Measurements from ENCODE around the gene CD300C.

The CD300C gene

GRCh38 chr17:74549343-74549742 lies 3.4 kb upstream of the CD300C start:
- DNase-seq, result no peak
- H3K36me3 ChIP-seq (ENCODE audit: control insufficient read depth in 4 of 4, insufficient read depth in 4 of 4, low read length in 3 of 4), result no peaks in the 10 kb centered on the region
- H3K4me1 ChIP-seq (ENCODE audit: control extremely low read depth in 1 of 4, control insufficient read depth in 4 of 4, insufficient read depth in 4 of 4, low read length in 3 of 4), result peaks cover 0 to 47% (median 24%) of the 10 kb centered on the region in 4 experiments
- POLR2A ChIA-PET, result no interaction called here
- no peaks in the 10 kb centered on the region for H3K27me3 ChIP-seq (replicated peaks in 2 of 5; ENCODE audit: control insufficient read depth in 4 of 5, insufficient read depth in 5 of 5, low read length in 4 of 5)
- H3K9me3 ChIP-seq (ENCODE audit: control extremely low read depth in 1 of 5, control insufficient read depth in 4 of 5, insufficient read depth in 2 of 5, low read depth in 1 of 5, low read length in 4 of 5), result no peaks in the 10 kb centered on the region
- 99% methylated on average over 7 of the region's 7 CpGs for WGBS (ENCODE audit: insufficient coverage)
- CTCF ChIA-PET, result interaction anchor here (1.7 kb wide), 1 partner anchor 54 kb away, joined by 3 read pairs; no protein-coding TSS in a partner anchor
- H3K4me3 ChIP-seq (ENCODE audit: control insufficient read depth in 1 of 7, extremely low read depth in 1 of 7, insufficient read depth in 4 of 7, low read depth in 2 of 7, low read length in 6 of 7), result no peak overlapping the region
- no peak overlapping the region for H3K27ac ChIP-seq (ENCODE audit: insufficient read depth in 1 of 2, low read depth in 1 of 2, low read length in 2 of 2, poor library complexity in 1 of 2, severe bottlenecking in 2 of 2)

GRCh38 chr17:74547736-74548135 lies 1.8 kb upstream of the CD300C start:
- POLR2A ChIA-PET, result no interaction called here
- peak in 2 of 3 donors; percentile 53 to 64 for DNase-seq
- Histone ChIP-seq H3K27me3 (replicated peaks in 2 of 5; ENCODE audit: control insufficient read depth in 4 of 5, insufficient read depth in 5 of 5, low read length in 4 of 5) (no peaks in the 10 kb centered on the region), H3K27ac (ENCODE audit: insufficient read depth in 1 of 2, low read depth in 1 of 2, low read length in 2 of 2, poor library complexity in 1 of 2, severe bottlenecking in 2 of 2) (no peak overlapping the region), H3K4me1 (ENCODE audit: control extremely low read depth in 1 of 4, control insufficient read depth in 4 of 4, insufficient read depth in 4 of 4, low read length in 3 of 4) (peaks cover 0 to 49% (median 25%) of the 10 kb centered on the region in 4 experiments), H3K9me3 (ENCODE audit: control extremely low read depth in 1 of 5, control insufficient read depth in 4 of 5, insufficient read depth in 2 of 5, low read depth in 1 of 5, low read length in 4 of 5) (no peaks in the 10 kb centered on the region), H3K4me3 (ENCODE audit: control insufficient read depth in 1 of 7, extremely low read depth in 1 of 7, insufficient read depth in 4 of 7, low read depth in 2 of 7, low read length in 6 of 7) (no peak overlapping the region), H3K36me3 (ENCODE audit: control insufficient read depth in 4 of 4, insufficient read depth in 4 of 4, low read length in 3 of 4) (no peaks in the 10 kb centered on the region)
- CTCF ChIA-PET, result no interaction called here
- WGBS (ENCODE audit: insufficient coverage), result 88% methylated on average over 2 of the region's 3 CpGs

DNA sequence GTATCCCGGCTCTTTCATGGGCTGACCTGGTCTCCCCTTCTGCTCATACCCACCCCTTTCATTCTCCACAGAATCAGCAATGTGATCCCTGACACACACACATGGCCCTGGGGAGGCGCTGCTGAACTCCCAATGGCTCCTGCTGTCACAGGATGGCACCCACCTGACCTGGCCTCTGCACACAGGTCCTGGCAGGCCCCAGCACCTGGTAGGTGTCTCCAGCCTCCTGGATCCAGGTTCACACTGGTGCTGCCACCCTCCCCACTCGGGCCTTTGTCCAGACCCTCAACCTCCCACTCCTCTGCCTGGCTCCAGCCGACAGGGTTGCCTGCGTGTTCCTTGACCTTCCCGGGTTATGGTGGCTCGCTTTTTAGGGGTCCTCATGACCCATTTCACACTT lies 1.3 kb upstream of the CD300C start:
- ChIA-PET CTCF (no interaction called here), POLR2A (no interaction called here)
- Histone ChIP-seq H3K4me1 (ENCODE audit: control extremely low read depth in 1 of 4, control insufficient read depth in 4 of 4, insufficient read depth in 4 of 4, low read length in 3 of 4) (peaks cover 0 to 49% (median 25%) of the 10 kb centered on the region in 4 experiments), H3K9me3 (ENCODE audit: control extremely low read depth in 1 of 5, control insufficient read depth in 4 of 5, insufficient read depth in 2 of 5, low read depth in 1 of 5, low read length in 4 of 5) (no peaks in the 10 kb centered on the region), H3K4me3 (ENCODE audit: control insufficient read depth in 1 of 7, extremely low read depth in 1 of 7, insufficient read depth in 4 of 7, low read depth in 2 of 7, low read length in 6 of 7) (no peak overlapping the region), H3K27me3 (replicated peaks in 2 of 5; ENCODE audit: control insufficient read depth in 4 of 5, insufficient read depth in 5 of 5, low read length in 4 of 5) (no peaks in the 10 kb centered on the region), H3K36me3 (ENCODE audit: control insufficient read depth in 4 of 4, insufficient read depth in 4 of 4, low read length in 3 of 4) (no peaks in the 10 kb centered on the region), H3K27ac (ENCODE audit: insufficient read depth in 1 of 2, low read depth in 1 of 2, low read length in 2 of 2, poor library complexity in 1 of 2, severe bottlenecking in 2 of 2) (no peak overlapping the region)
- no peak for DNase-seq
- 93% methylated on average over 5 of the region's 7 CpGs for WGBS (ENCODE audit: insufficient coverage)

DNA sequence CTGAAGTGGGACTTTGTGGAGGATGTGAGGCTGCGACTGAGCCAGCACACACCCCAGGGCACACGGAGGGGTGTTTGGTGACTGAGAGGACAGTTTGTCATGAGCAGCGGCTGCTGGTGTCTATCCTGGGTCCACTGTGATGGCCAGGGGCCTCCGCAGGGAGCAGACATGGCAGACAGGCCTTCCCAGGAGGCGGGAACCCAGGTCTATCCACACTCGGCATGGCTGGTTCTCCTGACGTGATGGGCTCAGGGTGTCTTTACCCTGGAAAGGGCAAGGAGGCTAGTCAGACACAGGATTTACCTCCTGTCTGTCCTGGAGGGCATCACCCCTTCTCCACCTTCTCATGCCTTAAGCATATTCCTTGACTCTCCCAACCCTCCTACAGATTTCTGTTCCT lies 671 bp upstream of the CD300C start:
- Histone ChIP-seq H3K27me3 (replicated peaks in 2 of 5; ENCODE audit: control insufficient read depth in 4 of 5, insufficient read depth in 5 of 5, low read length in 4 of 5) (no peaks in the 10 kb centered on the region), H3K36me3 (ENCODE audit: control insufficient read depth in 4 of 4, insufficient read depth in 4 of 4, low read length in 3 of 4) (no peaks in the 10 kb centered on the region), H3K4me1 (ENCODE audit: control extremely low read depth in 1 of 4, control insufficient read depth in 4 of 4, insufficient read depth in 4 of 4, low read length in 3 of 4) (peaks cover 0 to 49% (median 25%) of the 10 kb centered on the region in 4 experiments), H3K9me3 (ENCODE audit: control extremely low read depth in 1 of 5, control insufficient read depth in 4 of 5, insufficient read depth in 2 of 5, low read depth in 1 of 5, low read length in 4 of 5) (no peaks in the 10 kb centered on the region), H3K4me3 (ENCODE audit: control insufficient read depth in 1 of 7, extremely low read depth in 1 of 7, insufficient read depth in 4 of 7, low read depth in 2 of 7, low read length in 6 of 7) (no peak overlapping the region), H3K27ac (ENCODE audit: insufficient read depth in 1 of 2, low read depth in 1 of 2, low read length in 2 of 2, poor library complexity in 1 of 2, severe bottlenecking in 2 of 2) (no peak overlapping the region)
- 98% methylated on average over 7 of the region's 7 CpGs for WGBS (ENCODE audit: insufficient coverage)
- no peak for DNase-seq
- ChIA-PET POLR2A (interaction anchor here (1.0 kb wide), 1 partner anchor 57 kb away, joined by 3 read pairs; no protein-coding TSS in a partner anchor), CTCF (interaction anchor here (1.0 to 1.5 kb wide), 2 partner anchors 90 to 194 kb away, joined by 3 read pairs; no protein-coding TSS in a partner anchor)

GRCh38 chr17:74544991-74545842 lies 698 bp downstream of the CD300C start:
- 75% methylated on average over 9 of the region's 16 CpGs for WGBS (ENCODE audit: insufficient coverage)
- Histone ChIP-seq H3K4me1 (ENCODE audit: control extremely low read depth in 1 of 4, control insufficient read depth in 4 of 4, insufficient read depth in 4 of 4, low read length in 3 of 4) (peaks cover 0 to 49% (median 25%) of the 10 kb centered on the region in 4 experiments), H3K36me3 (ENCODE audit: control insufficient read depth in 4 of 4, insufficient read depth in 4 of 4, low read length in 3 of 4) (no peaks in the 10 kb centered on the region), H3K9me3 (ENCODE audit: control extremely low read depth in 1 of 5, control insufficient read depth in 4 of 5, insufficient read depth in 2 of 5, low read depth in 1 of 5, low read length in 4 of 5) (no peaks in the 10 kb centered on the region), H3K27me3 (replicated peaks in 2 of 5; ENCODE audit: control insufficient read depth in 4 of 5, insufficient read depth in 5 of 5, low read length in 4 of 5) (no peaks in the 10 kb centered on the region), H3K27ac (ENCODE audit: insufficient read depth in 1 of 2, low read depth in 1 of 2, low read length in 2 of 2, poor library complexity in 1 of 2, severe bottlenecking in 2 of 2) (no peak overlapping the region), H3K4me3 (ENCODE audit: control insufficient read depth in 1 of 7, extremely low read depth in 1 of 7, insufficient read depth in 4 of 7, low read depth in 2 of 7, low read length in 6 of 7) (peak overlapping the region in 1 of 7 experiments; percentile 24)
- DNase-seq, result no peak
- CTCF ChIA-PET, result interaction anchor here (1.0 to 1.5 kb wide), 4 partner anchors 55 to 193 kb away, joined by 3 read pairs; no protein-coding TSS in a partner anchor
- POLR2A ChIA-PET, result interaction anchor here (1.0 kb wide), 1 partner anchor 58 kb away, joined by 3 read pairs; no protein-coding TSS in a partner anchor

DNA sequence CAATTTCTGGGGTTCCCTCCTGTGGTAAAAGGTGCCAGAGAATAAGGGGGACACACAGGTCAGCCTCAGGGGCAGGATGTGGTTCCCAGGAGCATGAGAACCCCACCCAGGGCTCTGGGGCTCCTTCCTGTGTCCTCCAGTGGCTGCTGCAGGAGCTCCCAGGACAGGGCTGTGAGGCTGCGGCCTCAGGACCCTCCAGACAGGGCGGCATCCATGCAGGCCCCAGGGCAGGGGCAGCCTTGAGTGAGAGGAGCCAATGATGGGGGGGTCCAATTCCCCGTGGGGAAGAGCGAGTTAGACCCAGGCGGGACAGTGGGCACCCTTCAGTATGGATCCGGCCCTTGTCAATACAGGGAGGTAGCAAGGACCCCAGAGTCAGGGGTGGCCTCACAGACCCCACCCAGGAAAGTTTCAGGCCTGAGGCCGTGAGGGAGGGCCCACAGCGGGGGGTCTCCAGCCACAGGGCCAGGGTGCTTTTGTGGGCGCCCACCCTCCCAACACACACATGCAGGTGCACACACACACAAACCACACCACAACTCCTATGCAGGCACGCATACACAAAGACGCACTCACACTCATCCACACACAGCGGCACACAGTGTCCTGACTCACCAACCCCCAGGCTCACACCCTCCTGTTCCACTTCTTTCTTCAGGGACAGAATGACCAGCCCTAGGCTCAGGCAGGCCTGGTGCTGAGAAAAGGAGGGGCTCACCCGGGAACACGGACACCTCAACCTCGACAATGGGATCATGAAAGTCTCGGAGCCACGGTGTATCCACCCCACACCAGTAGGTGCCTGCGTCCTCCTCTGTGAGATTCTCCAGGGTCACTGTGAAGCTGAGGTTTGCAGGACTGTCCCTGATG lies 1.8 kb downstream of the CD300C start:
- Histone ChIP-seq H3K27me3 (replicated peaks in 2 of 5; ENCODE audit: control insufficient read depth in 4 of 5, insufficient read depth in 5 of 5, low read length in 4 of 5) (no peaks in the 10 kb centered on the region), H3K9me3 (ENCODE audit: control extremely low read depth in 1 of 5, control insufficient read depth in 4 of 5, insufficient read depth in 2 of 5, low read depth in 1 of 5, low read length in 4 of 5) (no peaks in the 10 kb centered on the region), H3K36me3 (ENCODE audit: control insufficient read depth in 4 of 4, insufficient read depth in 4 of 4, low read length in 3 of 4) (no peaks in the 10 kb centered on the region), H3K4me3 (ENCODE audit: control insufficient read depth in 1 of 7, extremely low read depth in 1 of 7, insufficient read depth in 4 of 7, low read depth in 2 of 7, low read length in 6 of 7) (no peak overlapping the region), H3K4me1 (ENCODE audit: control extremely low read depth in 1 of 4, control insufficient read depth in 4 of 4, insufficient read depth in 4 of 4, low read length in 3 of 4) (peaks cover 0 to 49% (median 25%) of the 10 kb centered on the region in 4 experiments), H3K27ac (ENCODE audit: insufficient read depth in 1 of 2, low read depth in 1 of 2, low read length in 2 of 2, poor library complexity in 1 of 2, severe bottlenecking in 2 of 2) (no peak overlapping the region)
- ChIA-PET POLR2A (no interaction called here), CTCF (interaction anchor here (1.0 to 1.3 kb wide), 3 partner anchors 59 to 331 kb away, joined by 3 to 4 read pairs (median 3); partner anchors contain the start of gene TTYH2)
- 96% methylated on average over 13 of the region's 18 CpGs for WGBS (ENCODE audit: insufficient coverage)
- no peak for DNase-seq
